SK-N-SH (cell line): ENCODE results near the gene PNP. TPM values are rescaled to one million over a fixed set of nuclear protein-coding genes. Genes with fewer than 3 reads are reported as not detected.
A peak's percentile ranks its signal among the peaks of the same experiment; 100 is the strongest.

ENCODE experiments used
- CTCF ChIA-PET: fragments of 300-600, 350-600 bp; formaldehyde crosslinking; extraction: SDS; loops from one replicate; lab custom pipeline; 2021; lab: Yijun Ruan, JAX
- POLR2A ChIA-PET: fragments of 350-600 bp; sonication (Branson Sonifier 250); formaldehyde crosslinking; extraction: SDS; loops from one replicate; lab custom pipeline; 2020; ENCODE audit warnings: antibody characterized with exemption, inconsistent platforms; lab: Yijun Ruan, JAX
- DNase-seq: peaks from one replicate; pipeline ENCODE4 v3.0.0; 2012
- H2AFZ ChIP-seq: fragments of 200-600 bp; sonication (generic); 2 replicates; pipeline ENCODE4 v1.8.1; 2016; ENCODE audit warnings: antibody characterized with exemption, mild to moderate bottlenecking, low read depth
- H3F3A ChIP-seq: fragments of 200-600 bp; sonication (generic); replicated peaks from 2 replicates; pipeline ENCODE3; 2016; ENCODE audit warnings: antibody characterized with exemption, mild to moderate bottlenecking; ENCODE audit not compliant: insufficient read depth
- H3K27ac ChIP-seq, 2 experiments: fragments of 200-500 bp in 1 of 2; fragments of 200-600 bp in 1 of 2; sonication (Bioruptor generic) in 1 of 2; sonication (generic), shearing (Covaris generic) in 1 of 2; 2 replicates each; pipeline versions ENCODE4 v1.5.1 to v1.6.1; 2014 to 2016; ENCODE audit warnings: low read depth in 2 of 2, inconsistent platforms in 1 of 2, low read length in 1 of 2, mild to moderate bottlenecking in 1 of 2, mixed read lengths in 1 of 2
- H3K27me3 ChIP-seq: fragments of 200-600 bp; sonication (generic), shearing (Covaris generic); 2 replicates; pipeline ENCODE4 v1.6.1; 2016; ENCODE audit warnings: mixed run types; ENCODE audit not compliant: insufficient read depth
- H3K36me3 ChIP-seq, 2 experiments: fragments of 200-500 bp in 1 of 2; fragments of 200-600 bp in 1 of 2; sonication (Bioruptor generic) in 1 of 2; sonication (generic) in 1 of 2; replicated peaks in 1 of 2; 2 replicates each; pipeline versions ENCODE3 to v1.5.1; 2014 to 2016; ENCODE audit warnings: low read length in 1 of 2, mild to moderate bottlenecking in 1 of 2; ENCODE audit not compliant: insufficient read depth in 2 of 2, control insufficient read depth in 1 of 2
- H3K4me1 ChIP-seq, 2 experiments: fragments of 200-500 bp in 1 of 2; fragments of 200-600 bp in 1 of 2; sonication (Bioruptor generic) in 1 of 2; sonication (generic), shearing (Covaris generic) in 1 of 2; 2 replicates each; pipeline versions ENCODE4 v1.5.1 to v1.6.1; 2014 to 2016; ENCODE audit warnings: low read depth in 1 of 2, low read length in 1 of 2, mixed run types in 1 of 2; ENCODE audit not compliant: insufficient read depth in 2 of 2, control insufficient read depth in 1 of 2
- H3K4me2 ChIP-seq: fragments of 200-600 bp; sonication (generic), shearing (Covaris generic); 2 replicates; pipeline ENCODE4 v1.6.1; 2017; ENCODE audit warnings: mixed run types
- H3K4me3 ChIP-seq, 2 experiments: fragments of 200-500 bp in 1 of 2; fragments of 200-600 bp in 1 of 2; sonication (Bioruptor generic) in 1 of 2; sonication (generic), shearing (Covaris generic) in 1 of 2; 2 replicates each; pipeline versions ENCODE4 v1.5.1 to v1.8.1; 2014 to 2016; ENCODE audit warnings: low read depth in 2 of 2, inconsistent platforms in 1 of 2, low read length in 1 of 2, mild to moderate bottlenecking in 1 of 2, mixed read lengths in 1 of 2, moderate library complexity in 1 of 2
- H3K79me2 ChIP-seq: fragments of 200-600 bp; sonication (generic); 2 replicates; pipeline ENCODE4 v1.8.1; 2017; ENCODE audit warnings: mild to moderate bottlenecking; ENCODE audit not compliant: insufficient read depth
- H3K9ac ChIP-seq: fragments of 200-600 bp; sonication (generic); 2 replicates; pipeline ENCODE4 v1.6.1; 2017; ENCODE audit warnings: mixed run types
- H3K9me2 ChIP-seq: fragments of 200-600 bp; sonication (generic); 2 replicates; pipeline ENCODE4 v1.6.1; 2017; ENCODE audit warnings: mixed run types
- H3K9me3 ChIP-seq: fragments of 200-600 bp; sonication (generic); 2 replicates; pipeline ENCODE4 v1.6.1; 2017; ENCODE audit warnings: mixed run types, mild to moderate bottlenecking, moderate library complexity
- H4K20me1 ChIP-seq: fragments of 200-600 bp; sonication (generic); 2 replicates; pipeline ENCODE4 v1.6.1; 2017; ENCODE audit warnings: mild to moderate bottlenecking, mixed run types; ENCODE audit not compliant: insufficient read depth
- CHD2 ChIP-seq: fragments of 150-350 bp; IDR thresholded peaks from 2 replicates; pipeline ENCODE4 v1.6.1; 2018; ENCODE audit warnings: low read length; ENCODE audit not compliant: partially characterized antibody
- EP300 ChIP-seq, 2 experiments: IDR thresholded peaks; 2 replicates each; pipeline versions ENCODE4 v1.4.0 to v1.6.1; 2012; ENCODE audit warnings: borderline replicate concordance in 1 of 2, low read depth in 1 of 2, low read length in 1 of 2
- FOXJ3 ChIP-seq: sonication (generic); formaldehyde crosslinking; IDR thresholded peaks from 2 replicates; pipeline ENCODE4 v1.5.1; 2020; ENCODE audit warnings: mild to moderate bottlenecking, missing genetic modification reagents
- GATA2 ChIP-seq: sonication (generic); formaldehyde crosslinking; IDR thresholded peaks from 2 replicates; pipeline ENCODE4 v1.5.0; 2020; ENCODE audit warnings: mild to moderate bottlenecking, missing genetic modification reagents
- NFIC ChIP-seq: IDR thresholded peaks from 2 replicates; pipeline ENCODE4 v1.4.0; 2012; ENCODE audit warnings: borderline replicate concordance
- REST ChIP-seq: IDR thresholded peaks from 2 replicates; pipeline ENCODE4 v1.6.1; 2012; ENCODE audit warnings: mild to moderate bottlenecking, low read depth, low read length, moderate library complexity
- USF1 ChIP-seq: IDR thresholded peaks from 2 replicates; pipeline ENCODE4 v1.4.0; 2012; ENCODE audit warnings: low read depth, borderline replicate concordance
- WGBS: methylation state at CpG from one replicate; pipeline ENCODE4 v1.1.6; 2017; ENCODE audit warnings: low lambda C conversion rate; 5-methylcytosine and 5-hydroxymethylcytosine counted together
- polyA plus RNA-seq, 3 experiments: library from polyadenylated mRNA; depleted of rRNA; stranded (reverse); fragments of >200 nt; gene quantifications; 2 replicates each; pipeline ENCODE4 v1.2.3, GENCODE V29; 2012

PNP gene
- polyA plus RNA-seq, 1 of the 3 experiments (the other 2 are of a cell fraction): 29.8 TPM

DNA sequence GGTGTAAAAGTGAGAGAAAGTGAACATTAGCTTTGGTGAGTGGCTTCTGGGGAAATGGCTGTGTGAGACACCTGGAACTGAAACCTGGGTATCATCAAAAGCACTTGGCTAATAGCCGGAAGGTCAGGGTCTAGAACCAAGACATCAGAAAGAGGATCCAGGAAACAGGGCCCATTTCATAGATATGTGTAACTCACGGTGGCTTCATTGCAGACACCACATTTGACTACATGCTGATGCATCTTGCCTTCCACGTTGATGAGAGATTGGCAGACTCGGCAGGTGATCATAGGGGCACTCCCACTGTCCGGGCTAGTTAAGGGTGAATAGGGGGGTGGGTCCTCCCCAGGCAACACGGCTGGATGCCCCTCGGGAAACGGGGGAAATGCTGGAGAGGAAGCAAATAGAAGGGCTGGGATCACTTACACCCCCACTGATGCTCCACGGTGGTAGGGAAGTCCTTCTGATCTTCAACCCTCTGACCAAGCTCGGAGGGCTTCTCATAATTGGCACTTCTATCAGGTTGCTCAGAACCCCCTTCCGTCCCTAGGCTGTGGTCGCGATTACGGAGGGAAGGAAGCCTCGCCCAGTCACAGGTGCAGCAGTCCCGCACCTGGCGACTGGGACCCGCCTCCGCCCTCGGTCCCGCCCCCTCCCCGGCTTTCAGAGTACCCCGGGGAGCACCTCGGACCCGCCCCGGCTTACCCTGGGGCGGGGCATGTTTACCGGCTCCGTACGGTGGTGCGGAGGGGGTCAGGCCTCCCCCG is 8.6 kb upstream of the PNP start:
- 11% methylated on average over 13 of the region's 32 CpGs for WGBS
- Histone ChIP-seq H3K9me3 (no peaks in the 10 kb centered on the region), H3K36me3 (peaks cover 38 to 43% of the 10 kb centered on the region in 2 experiments), H3K27me3 (no peaks in the 10 kb centered on the region), H3K4me1 (peaks cover 9 to 21% of the 10 kb centered on the region in 2 experiments; a peak in 3 of 4 replicates), H3K4me2 (peak overlapping the region; percentile 90), H3K27ac (peak overlapping the region; percentile 67 to 77; a peak in 3 of 4 replicates), H3F3A (peaks cover 17% of the 10 kb centered on the region), H3K4me3 (peak overlapping the region; percentile 81 to 92), H4K20me1 (no peaks in the 10 kb centered on the region), H2AFZ (peak overlapping the region; percentile 24; the same call in 1 of the 2 replicates), H3K79me2 (peaks cover 41% of the 10 kb centered on the region), H3K9ac (peak overlapping the region; percentile 85), H3K9me2 (no peaks in the 10 kb centered on the region)
- CTCF ChIA-PET: interaction anchor here (0.5 to 1.5 kb wide), 2 partner anchors 127 to 133 kb away, joined by 3 read pairs; no protein-coding TSS in a partner anchor
- POLR2A ChIA-PET: interaction anchor here (1.1 to 1.7 kb wide), 3 partner anchors 10 to 117 kb away, joined by 4 to 14 read pairs (median 10); partner anchors contain the start of genes PARP2, PNP and TEP1
- no peak for DNase-seq
- TF ChIP-seq FOXJ3 (CRISPR knock-in tag) (no peak), USF1 (no peak), NFIC (no peak), REST (no peak), GATA2 (no peak), EP300 (IDR thresholded peaks at IDR 0.05; ENCODE audit: borderline replicate concordance in 1 of 2, low read depth in 1 of 2, low read length in 1 of 2) (no peak), CHD2 (no peak)
- TF ChIP-seq, all 33 proteins: peak for 0
